ENCODE measurements around the gene PDHX.

DNA sequence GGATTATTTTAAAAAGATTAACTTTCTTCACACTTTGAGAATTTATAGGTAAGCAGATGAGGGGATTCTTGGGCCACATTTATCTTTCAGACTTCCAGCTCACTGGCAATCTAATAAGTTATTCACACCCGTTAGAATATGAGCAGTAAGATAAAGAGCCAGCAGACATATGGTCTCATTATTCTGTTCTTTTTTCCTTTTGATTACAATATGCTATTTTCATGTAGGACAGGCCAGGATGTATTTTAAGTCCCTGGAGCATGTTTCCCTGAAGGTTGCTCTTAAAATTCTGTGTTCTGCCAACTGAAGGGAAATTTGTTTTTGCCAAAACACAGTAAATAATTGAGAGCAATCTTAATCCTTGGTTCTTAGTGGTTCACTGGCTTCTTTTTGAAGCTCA is 22.2 kb downstream of the PDHX start:
- TF ChIP-seq, protein P1, sequence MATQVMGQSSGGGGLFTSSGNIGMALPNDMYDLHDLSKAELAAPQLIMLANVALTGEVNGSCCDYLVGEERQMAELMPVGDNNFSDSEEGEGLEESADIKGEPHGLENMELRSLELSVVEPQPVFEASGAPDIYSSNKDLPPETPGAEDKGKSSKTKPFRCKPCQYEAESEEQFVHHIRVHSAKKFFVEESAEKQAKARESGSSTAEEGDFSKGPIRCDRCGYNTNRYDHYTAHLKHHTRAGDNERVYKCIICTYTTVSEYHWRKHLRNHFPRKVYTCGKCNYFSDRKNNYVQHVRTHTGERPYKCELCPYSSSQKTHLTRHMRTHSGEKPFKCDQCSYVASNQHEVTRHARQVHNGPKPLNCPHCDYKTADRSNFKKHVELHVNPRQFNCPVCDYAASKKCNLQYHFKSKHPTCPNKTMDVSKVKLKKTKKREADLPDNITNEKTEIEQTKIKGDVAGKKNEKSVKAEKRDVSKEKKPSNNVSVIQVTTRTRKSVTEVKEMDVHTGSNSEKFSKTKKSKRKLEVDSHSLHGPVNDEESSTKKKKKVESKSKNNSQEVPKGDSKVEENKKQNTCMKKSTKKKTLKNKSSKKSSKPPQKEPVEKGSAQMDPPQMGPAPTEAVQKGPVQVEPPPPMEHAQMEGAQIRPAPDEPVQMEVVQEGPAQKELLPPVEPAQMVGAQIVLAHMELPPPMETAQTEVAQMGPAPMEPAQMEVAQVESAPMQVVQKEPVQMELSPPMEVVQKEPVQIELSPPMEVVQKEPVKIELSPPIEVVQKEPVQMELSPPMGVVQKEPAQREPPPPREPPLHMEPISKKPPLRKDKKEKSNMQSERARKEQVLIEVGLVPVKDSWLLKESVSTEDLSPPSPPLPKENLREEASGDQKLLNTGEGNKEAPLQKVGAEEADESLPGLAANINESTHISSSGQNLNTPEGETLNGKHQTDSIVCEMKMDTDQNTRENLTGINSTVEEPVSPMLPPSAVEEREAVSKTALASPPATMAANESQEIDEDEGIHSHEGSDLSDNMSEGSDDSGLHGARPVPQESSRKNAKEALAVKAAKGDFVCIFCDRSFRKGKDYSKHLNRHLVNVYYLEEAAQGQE (IDR thresholded peaks at IDR 0.05; ENCODE audit: insufficient read depth in 1 of 2, low read depth in 2 of 2, low read length in 1 of 2) = no peak
- TF ChIP-seq POLR2AphosphoS5 (IDR thresholded peaks at IDR 0.05; ENCODE audit: low read depth, low read length) (no peak), CTCF (IDR thresholded peaks at IDR 0.05) (no peak), TCF7L2 (IDR thresholded peaks at IDR 0.05; ENCODE audit: low read depth, low read length) (no peak)

Data from Panc1 (cell line).